Thoracic aorta (tissue), 2 donors: ENCODE measurements around the gene DOLPP1. TPM values are rescaled to one million over a fixed set of nuclear protein-coding genes. Genes with fewer than 3 reads are reported as not detected.

Experiments used
- ATAC-seq: fragments of 150-250 bp; one replicate; pipeline ENCODE4 v1.8.0; 2017; ENCODE audit warnings: low read depth; ENCODE audit not compliant: insufficient number of reproducible peaks, low FRiP score
- DNase-seq: peaks from one replicate; pipeline ENCODE4 v3.0.0-alpha.2; 2020; ENCODE audit warnings: low spot score
- H3K27ac ChIP-seq, 2 donors: fragments of 200-600 bp; sonication (generic); 1 replicate in 1 of 2; 2 replicates in 1 of 2; pipeline ENCODE4 v1.5.1; 2016; ENCODE audit warnings: mild to moderate bottlenecking in 2 of 2, moderate library complexity in 2 of 2
- H3K27me3 ChIP-seq: fragments of 200-600 bp; sonication (generic); replicated peaks from 2 replicates; pipeline ENCODE4 v1.6.0; 2016; ENCODE audit warnings: mild to moderate bottlenecking; ENCODE audit not compliant: insufficient read depth
- H3K36me3 ChIP-seq: fragments of 200-600 bp; sonication (generic); one replicate; pipeline ENCODE4 v1.5.1; 2016
- H3K4me1 ChIP-seq, 2 donors: fragments of 200-600 bp; sonication (generic); 1 replicate in 1 of 2; 2 replicates in 1 of 2; pipeline versions ENCODE4 v1.5.1 to v1.6.0; 2016; ENCODE audit warnings: low read depth in 2 of 2, mild to moderate bottlenecking in 1 of 2; ENCODE audit not compliant: control insufficient read depth in 1 of 2
- H3K4me3 ChIP-seq: fragments of 200-600 bp; sonication (generic); 2 replicates; pipeline ENCODE4 v1.5.1; 2016; ENCODE audit warnings: mild to moderate bottlenecking
- H3K9me3 ChIP-seq: fragments of 200-600 bp; sonication (generic); 2 replicates; pipeline ENCODE4 v1.5.1; 2016
- total RNA-seq, 2 donors: library from RNA; depleted of rRNA; stranded (reverse); fragments of >200 nt; gene quantifications; one replicate each; pipeline versions ENCODE4 v1.1.0 to v1.2.3, GENCODE V29; 2016
- TF ChIP-seq, protein P1 (sequence below): fragments of 200-600 bp; sonication (generic); IDR thresholded peaks from one replicate; pipeline ENCODE4 v1.5.1; 2019; ENCODE audit warnings: antibody characterized with exemption

The DOLPP1 gene
- total RNA-seq, 2 donors from 2014 or later, result 3.4 to 9.7 TPM

DNA sequence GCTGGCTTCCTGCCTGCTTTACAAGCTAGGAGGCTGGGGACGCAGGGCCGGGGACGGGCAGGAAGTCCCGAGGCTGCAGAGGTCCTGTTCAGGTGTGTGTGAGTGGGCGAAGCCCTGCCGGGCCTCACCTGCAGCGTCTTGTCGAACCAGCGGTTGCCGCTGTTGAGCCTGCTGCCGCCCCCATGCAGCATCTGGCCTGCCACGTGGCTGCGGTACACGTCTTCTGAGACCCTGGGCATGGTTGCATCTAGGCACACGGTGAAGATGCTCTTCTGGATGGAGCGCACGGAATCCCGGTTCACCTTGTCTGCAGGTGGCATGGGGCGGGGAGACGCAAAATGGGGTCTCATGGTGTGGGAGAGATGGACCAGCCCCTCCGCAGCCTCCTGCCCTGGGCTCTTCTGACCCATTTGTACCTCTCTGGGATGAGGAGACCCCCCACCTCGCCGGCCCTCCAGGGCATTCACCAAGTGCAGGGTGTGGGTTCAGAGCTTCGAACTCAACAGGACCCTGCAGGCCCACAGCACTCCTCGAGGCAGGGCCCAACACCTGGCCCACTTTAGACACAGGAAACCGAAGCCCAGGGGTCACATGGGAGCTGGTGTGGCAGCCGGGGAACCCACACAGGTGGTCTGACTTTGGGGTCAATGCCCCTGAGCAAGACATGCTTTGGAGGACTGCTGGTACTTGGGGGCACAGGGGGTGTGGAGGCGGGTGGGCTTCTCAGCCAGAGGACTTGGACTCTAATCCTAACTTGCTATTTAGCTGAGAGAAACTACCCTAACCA lies 19.7 kb downstream of the DOLPP1 start:
- H3K4me3 ChIP-seq, result no peak overlapping the region

DNA sequence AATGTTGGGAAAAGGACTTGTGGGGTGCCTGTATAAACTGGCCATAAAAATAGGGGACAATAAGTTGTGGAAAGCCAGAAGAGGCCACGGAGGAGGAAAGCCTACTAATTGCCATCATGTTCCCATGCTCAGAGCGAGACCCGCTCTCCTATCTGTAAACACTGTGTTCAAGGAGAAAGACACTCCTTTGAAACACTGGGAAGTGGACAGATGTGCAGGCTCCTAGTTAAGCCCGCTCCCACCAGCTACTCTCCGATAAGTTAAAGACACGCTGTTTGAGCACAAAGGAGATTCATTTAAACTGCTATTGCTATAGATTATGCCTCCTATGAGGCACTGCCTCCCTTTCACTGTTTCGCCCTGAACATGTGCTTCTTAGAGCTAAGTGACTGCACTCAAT lies 20.4 kb downstream of the DOLPP1 start:
- DNase-seq, result no peak
- no peak overlapping the region for H3K4me3 ChIP-seq
- no peaks in the 10 kb centered on the region for H3K4me1 ChIP-seq
- TF ChIP-seq, protein P1, sequence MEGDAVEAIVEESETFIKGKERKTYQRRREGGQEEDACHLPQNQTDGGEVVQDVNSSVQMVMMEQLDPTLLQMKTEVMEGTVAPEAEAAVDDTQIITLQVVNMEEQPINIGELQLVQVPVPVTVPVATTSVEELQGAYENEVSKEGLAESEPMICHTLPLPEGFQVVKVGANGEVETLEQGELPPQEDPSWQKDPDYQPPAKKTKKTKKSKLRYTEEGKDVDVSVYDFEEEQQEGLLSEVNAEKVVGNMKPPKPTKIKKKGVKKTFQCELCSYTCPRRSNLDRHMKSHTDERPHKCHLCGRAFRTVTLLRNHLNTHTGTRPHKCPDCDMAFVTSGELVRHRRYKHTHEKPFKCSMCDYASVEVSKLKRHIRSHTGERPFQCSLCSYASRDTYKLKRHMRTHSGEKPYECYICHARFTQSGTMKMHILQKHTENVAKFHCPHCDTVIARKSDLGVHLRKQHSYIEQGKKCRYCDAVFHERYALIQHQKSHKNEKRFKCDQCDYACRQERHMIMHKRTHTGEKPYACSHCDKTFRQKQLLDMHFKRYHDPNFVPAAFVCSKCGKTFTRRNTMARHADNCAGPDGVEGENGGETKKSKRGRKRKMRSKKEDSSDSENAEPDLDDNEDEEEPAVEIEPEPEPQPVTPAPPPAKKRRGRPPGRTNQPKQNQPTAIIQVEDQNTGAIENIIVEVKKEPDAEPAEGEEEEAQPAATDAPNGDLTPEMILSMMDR, result no peak
- no peak for ATAC-seq
- peaks cover 40% of the 10 kb centered on the region for H3K36me3 ChIP-seq
- no peaks in the 10 kb centered on the region for H3K27me3 ChIP-seq
- no peaks in the 10 kb centered on the region for H3K9me3 ChIP-seq
- H3K27ac ChIP-seq, result no peak overlapping the region

More for the DNA sequence above, 19.7 kb downstream of the DOLPP1 start:
- TF ChIP-seq, protein P1, result no peak
- Histone ChIP-seq H3K4me1 (no peaks in the 10 kb centered on the region), H3K27ac (no peak overlapping the region), H3K9me3 (no peaks in the 10 kb centered on the region), H3K27me3 (no peaks in the 10 kb centered on the region), H3K36me3 (peaks cover 43% of the 10 kb centered on the region)
- ATAC-seq (no peak), DNase-seq (no peak)

DNA sequence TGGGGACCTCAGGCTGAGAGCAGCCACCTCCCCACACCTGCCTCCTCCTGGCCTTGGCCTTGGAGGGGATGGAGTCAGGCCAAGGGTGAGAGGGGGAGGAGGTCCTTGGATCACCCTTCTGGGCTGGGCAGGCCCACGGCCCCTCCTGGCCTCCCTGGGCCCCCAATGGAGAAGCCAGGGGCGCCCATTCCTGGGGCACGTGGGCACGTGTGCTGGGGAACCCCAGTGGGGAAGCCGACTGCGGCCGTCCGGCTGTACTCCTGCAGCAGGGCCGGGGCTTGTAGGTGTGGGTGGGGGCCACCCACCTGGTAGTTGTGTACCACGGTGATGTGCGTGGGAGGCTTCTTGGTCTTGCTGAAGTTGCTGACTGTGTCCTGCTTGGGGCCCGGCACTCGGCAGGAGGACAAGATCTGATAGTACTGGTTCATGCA lies 21.2 kb downstream of the DOLPP1 start:
- DNase-seq, result no peak
- TF ChIP-seq, protein P1, result no peak
- Histone ChIP-seq H3K9me3 (no peaks in the 10 kb centered on the region), H3K36me3 (peaks cover 38% of the 10 kb centered on the region), H3K4me3 (no peak overlapping the region), H3K4me1 (no peaks in the 10 kb centered on the region), H3K27me3 (no peaks in the 10 kb centered on the region), H3K27ac (no peak overlapping the region)
- ATAC-seq, result no peak

DNA sequence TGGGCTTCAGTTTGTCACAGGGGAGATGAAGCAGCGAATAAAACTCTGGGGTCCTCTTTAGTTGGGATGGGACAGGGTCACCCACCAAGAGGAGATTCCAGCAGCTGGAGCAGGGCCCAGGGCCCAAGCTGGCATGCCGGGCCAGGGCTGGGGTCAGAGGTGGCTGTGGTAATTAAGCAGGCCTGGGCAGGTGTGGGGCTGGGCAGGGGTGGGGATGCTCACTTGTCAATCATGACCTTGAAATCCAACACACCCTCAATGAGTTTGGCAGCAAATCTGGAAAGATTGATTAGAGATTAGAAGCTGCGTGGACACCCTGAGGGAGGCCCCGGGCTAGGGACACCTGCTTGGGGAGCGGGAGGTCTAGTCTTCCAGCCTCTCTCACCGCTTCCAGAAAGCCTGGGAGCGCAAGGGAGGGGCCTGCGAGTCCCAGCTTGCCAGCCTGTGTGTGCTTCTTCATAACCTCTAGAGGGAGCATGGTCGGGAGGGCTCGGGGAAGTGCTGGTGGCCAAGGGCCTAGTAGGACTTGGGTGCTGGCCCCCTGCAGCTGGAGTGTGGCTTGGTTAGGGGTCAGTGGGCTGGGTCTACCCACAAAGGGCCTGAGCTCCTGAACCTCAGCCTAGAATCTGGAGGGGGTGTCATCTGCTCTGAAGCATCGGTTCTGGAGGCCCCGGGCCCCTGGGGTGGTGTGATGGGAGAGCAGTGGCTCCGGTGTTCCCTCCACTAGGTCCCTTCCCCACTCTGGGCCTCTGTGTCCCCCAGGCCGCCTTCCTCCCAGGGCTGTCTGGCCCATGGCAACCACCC lies 22.1 kb downstream of the DOLPP1 start:
- TF ChIP-seq, protein P1, result no peak
- H3K27me3 ChIP-seq, result no peaks in the 10 kb centered on the region
- H3K27ac ChIP-seq, result no peak overlapping the region
- ATAC-seq, result no peak
- DNase-seq, result no peak
- H3K36me3 ChIP-seq, result peaks cover 34% of the 10 kb centered on the region
- H3K9me3 ChIP-seq, result no peaks in the 10 kb centered on the region
- no peaks in the 10 kb centered on the region for H3K4me1 ChIP-seq
- no peak overlapping the region for H3K4me3 ChIP-seq

DNA sequence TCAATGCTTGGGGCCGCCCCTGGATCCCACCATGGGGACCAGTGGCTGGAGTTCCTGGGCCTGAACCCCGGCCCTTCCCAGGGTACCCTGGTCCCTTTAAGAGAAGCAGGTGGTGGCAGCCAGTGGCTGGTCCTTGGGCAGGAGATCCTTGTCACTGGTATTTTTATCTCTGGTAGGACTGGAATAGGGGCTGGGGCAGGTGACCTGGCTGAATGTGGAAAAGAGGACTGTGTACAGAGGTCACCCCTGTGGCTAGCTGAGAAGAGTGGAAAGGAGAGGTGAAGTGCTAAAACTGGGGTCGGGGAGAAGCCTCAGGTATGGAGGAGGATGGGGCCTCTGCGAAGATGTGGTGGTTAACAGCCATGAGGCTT lies 22.7 kb downstream of the DOLPP1 start:
- no peak overlapping the region for H3K4me3 ChIP-seq
- peaks cover 31% of the 10 kb centered on the region for H3K36me3 ChIP-seq
- ATAC-seq (no peak), DNase-seq (no peak)
- no peaks in the 10 kb centered on the region for H3K27me3 ChIP-seq
- TF ChIP-seq, protein P1, result no peak
- no peak overlapping the region for H3K27ac ChIP-seq
- H3K9me3 ChIP-seq, result no peaks in the 10 kb centered on the region
- peaks cover 0 to 3% of the 10 kb centered on the region in 2 donors for H3K4me1 ChIP-seq
